HG02870 (cell line): ENCODE data around the gene COL18A1.
"Not testable (repeated sequence)": the region's sequence is repeated elsewhere in the genome, so short reads cannot be mapped to it uniquely, and the experiment has no call there.

ENCODE experiments used
- ATAC-seq: cut with Tn5 transposase; IDR thresholded peaks from one replicate; pipeline ENCODE4 v1.9.1; 2021; ENCODE audit warnings: mild to moderate bottlenecking, moderate library complexity; ENCODE audit not compliant: unreplicated experiment

The COL18A1 gene

GRCh38 chr21:45528028-45528705, 123.2 kb downstream of the COL18A1 start:
- no peak for ATAC-seq

GRCh38 chr21:45528981-45529784, 124.2 kb downstream of the COL18A1 start:
- no peak for ATAC-seq

- ATAC-seq = no peak
These were observed 124.9 kb downstream of the COL18A1 start for GRCh38 chr21:45529785-45530422.

DNA sequence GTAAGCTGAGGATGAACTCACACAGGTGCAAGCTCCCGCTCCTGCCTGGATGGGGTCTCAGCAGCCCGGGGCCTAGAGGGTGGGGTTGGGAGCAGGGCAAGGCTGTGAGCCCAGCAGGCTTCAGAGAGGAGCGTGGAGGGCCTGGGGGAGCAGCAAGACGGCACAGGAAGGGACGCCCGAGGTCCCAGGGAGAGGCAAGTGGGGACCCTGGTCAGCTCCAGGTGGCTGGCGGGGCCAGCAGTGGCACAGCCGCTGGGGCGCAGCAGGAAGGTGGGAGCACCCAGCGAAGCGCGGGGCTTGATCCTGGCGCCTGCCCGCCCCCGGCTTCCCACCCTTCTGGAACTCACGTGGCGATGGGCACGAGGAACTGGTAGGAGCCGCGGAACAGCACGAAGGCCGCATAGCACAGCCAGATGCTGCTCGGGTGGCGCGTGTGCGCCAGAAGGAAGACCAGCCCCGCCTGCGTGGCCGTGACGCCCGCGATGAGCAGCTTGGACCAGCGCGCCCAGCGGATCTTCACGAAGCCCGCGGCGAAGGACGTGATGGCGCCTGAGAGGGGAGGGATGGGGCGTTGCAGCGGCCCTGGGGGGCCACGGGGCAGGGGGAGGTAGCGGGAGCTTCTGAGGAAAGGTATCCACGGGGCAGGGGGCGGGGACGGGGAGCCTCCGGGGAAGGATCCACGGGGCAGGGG, 125.6 kb downstream of the COL18A1 start:
- ATAC-seq = no peak

GRCh38 chr21:45531114-45531392, 126.1 kb downstream of the COL18A1 start:
- ATAC-seq = not testable (repeated sequence)

DNA sequence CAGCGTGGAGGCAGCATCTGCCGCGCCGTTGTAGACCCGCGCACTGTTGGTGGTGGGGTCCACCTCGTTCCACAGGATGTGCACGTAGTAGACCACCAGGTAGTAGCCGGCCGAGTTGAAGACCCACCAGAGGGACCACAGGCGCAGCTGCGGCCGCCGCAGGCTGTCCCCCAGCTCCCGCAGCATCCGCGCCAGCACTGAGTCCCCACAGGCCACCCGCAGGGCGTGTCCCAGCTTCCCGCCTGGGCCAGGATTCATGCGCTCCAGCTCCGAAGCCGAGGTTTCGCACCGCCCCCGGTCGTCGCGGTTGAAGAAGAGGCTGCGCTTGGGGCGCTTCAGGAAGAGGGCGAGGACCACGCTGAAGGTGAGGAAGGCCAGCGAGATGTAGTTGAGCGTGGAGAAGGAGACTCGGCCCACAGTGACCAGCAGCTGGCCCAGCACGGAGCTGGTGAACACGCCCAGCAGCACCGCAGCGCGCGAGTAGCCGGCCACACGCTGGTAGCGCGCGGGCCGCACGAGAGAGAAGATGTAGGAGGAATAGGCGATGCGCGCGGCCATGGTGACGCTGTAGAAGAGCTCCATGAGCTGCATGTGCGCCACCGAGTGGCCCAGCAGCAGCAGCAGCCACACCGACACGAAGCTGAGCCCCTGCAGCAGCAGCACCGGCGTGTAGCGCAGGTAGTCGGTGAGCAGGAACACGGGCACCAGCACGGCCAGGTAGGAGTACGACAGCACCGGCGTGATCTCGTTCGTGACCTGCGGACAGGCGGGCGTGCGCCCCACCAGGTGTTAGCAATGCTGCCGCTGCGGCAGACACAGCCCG, 126.6 kb downstream of the COL18A1 start:
- ATAC-seq = no peak

GRCh38 chr21:45532826-45533360, 127.9 kb downstream of the COL18A1 start:
- no peak for ATAC-seq

GRCh38 chr21:45533361-45533845, 128.4 kb downstream of the COL18A1 start:
- no peak for ATAC-seq

GRCh38 chr21:45533846-45534635, 129.1 kb downstream of the COL18A1 start:
- ATAC-seq = no peak

- no peak for ATAC-seq
These were observed 129.8 kb downstream of the COL18A1 start for GRCh38 chr21:45534636-45535331.

- ATAC-seq = no peak
These were observed 130.5 kb downstream of the COL18A1 start for GRCh38 chr21:45535341-45536081.

DNA sequence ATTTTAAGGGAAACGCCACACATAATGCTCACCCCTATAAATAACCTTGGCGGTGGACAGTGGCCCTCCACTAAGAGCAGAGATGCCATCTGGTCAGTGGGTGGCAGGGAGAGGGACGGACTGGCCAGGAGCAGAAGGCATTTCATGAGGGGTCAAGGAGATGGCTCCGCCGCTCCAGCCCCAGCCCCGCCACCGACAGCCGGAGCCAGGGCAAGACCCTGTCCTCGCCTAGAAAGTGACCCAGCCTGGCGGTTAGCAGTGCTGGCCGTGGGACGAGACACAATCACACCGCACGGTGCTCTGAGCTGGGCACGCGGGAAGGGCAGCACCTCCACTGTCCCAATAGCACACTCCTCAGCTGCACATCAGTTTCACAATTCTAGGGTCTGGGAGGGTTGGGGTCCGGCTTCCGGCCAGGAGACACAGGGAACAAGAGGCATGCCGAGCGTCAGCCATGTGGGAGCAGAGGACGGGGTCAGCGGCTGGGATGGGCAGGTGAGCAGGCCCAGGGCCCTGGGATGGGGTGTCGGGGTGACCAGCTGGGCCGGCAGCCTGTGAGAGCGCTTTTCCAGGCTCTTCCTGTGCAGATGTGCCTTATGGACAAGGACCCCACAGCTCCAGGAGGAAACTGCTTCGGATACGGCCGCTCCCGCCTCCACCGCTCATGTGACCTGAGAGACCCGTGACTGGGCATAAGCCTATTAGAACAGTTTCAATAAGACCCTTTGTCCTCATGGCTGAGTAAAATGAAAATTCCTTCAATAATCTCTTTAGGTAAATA, 131.5 kb downstream of the COL18A1 start:
- no peak for ATAC-seq

- ATAC-seq = no peak
These were observed 132.3 kb downstream of the COL18A1 start for GRCh38 chr21:45537111-45537745.

DNA sequence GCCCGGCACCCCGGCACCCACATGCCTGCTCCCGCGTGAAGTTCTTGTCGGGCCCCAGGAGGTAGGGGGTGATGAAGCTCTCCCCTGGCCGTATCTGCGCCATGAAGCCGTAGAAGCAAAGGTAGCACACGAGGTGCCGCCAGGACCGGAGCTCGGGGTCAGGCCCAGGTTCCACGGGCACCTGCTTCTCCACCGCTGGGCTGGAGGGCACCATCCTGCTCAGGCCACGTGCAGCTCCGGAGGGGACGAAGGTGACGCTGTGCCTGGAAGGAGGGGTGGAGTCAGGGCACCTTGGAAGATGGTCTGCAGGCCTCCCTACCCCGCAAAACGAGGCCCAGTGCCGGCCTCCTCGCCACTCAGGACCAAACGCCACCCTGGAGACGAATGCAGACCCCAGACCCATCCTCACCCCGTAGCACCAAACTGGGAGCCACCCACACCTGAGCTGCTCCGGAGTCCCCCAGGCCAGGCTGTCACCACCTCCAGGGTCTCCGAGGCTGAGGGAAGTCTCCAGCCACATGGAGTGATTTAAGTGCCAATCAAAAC, 132.9 kb downstream of the COL18A1 start:
- ATAC-seq = no peak

GRCh38 chr21:45538381-45539045, 133.5 kb downstream of the COL18A1 start:
- ATAC-seq = no peak
